CD4-positive, alpha-beta T cell (primary cell): ENCODE data around the gene TFE3. TPM values are rescaled to one million over a fixed set of nuclear protein-coding genes. Genes with fewer than 3 reads are reported as not detected.

Experiments
- ATAC-seq: fragments of 200-7000 bp; cut with Tn5 transposase; one replicate; pipeline ENCODE4 v1.10.0; 2022; ENCODE audit warnings: mild to moderate bottlenecking; ENCODE audit not compliant: poor library complexity
- CTCF ChIA-PET: fragments of 350-600 bp; sonication (Branson Sonifier 250); formaldehyde crosslinking; loops from one replicate; lab custom pipeline; 2021; ENCODE audit warnings: antibody characterized with exemption, inconsistent platforms; lab: Charles Lee
- POLR2A ChIA-PET: fragments of 350-600 bp; sonication (Branson Sonifier 250); formaldehyde crosslinking; loops from one replicate; lab custom pipeline; 2021; ENCODE audit warnings: antibody characterized with exemption, inconsistent platforms; lab: Charles Lee
- DNase-seq, 14 experiments: peaks; one replicate each; pipeline ENCODE4 v3.0.0-alpha.2; 2013 to 2020; ENCODE audit warnings: mixed read lengths in 2 of 14
- H3K27ac ChIP-seq, 2 donors: one replicate each; pipeline versions ENCODE4 v1.5.1 to v1.7.0; 2013; ENCODE audit warnings: low read length in 2 of 2, low read depth in 1 of 2, mild to moderate bottlenecking in 1 of 2
- H3K27me3 ChIP-seq, 2 experiments: 1 replicate in 1 of 2; 2 replicates in 1 of 2; pipeline versions ENCODE4 v1.6.1 to v1.7.0; 2013; ENCODE audit warnings: low read length in 2 of 2, control low read depth in 1 of 2, mild to moderate bottlenecking in 1 of 2, moderate library complexity in 1 of 2; ENCODE audit not compliant: insufficient read depth in 2 of 2, control insufficient read depth in 1 of 2
- H3K36me3 ChIP-seq: one replicate; pipeline ENCODE4 v1.6.1; 2013; ENCODE audit warnings: low read length, control low read depth; ENCODE audit not compliant: insufficient read depth
- H3K4me1 ChIP-seq: one replicate; pipeline ENCODE4 v1.6.1; 2013; ENCODE audit warnings: low read length, control low read depth; ENCODE audit not compliant: insufficient read depth
- H3K4me3 ChIP-seq: one replicate; pipeline ENCODE4 v1.5.1; 2013; ENCODE audit warnings: mild to moderate bottlenecking, low read length, moderate library complexity
- H3K9me3 ChIP-seq, 2 experiments: 1 replicate in 1 of 2; 2 replicates in 1 of 2; pipeline versions ENCODE4 v1.6.1 to v1.7.0; 2013; ENCODE audit warnings: low read length in 2 of 2, mild to moderate bottlenecking in 2 of 2, control low read depth in 1 of 2, moderate library complexity in 1 of 2; ENCODE audit not compliant: control insufficient read depth in 1 of 2, insufficient read depth in 1 of 2
- H3K27ac Mint-ChIP-seq: one replicate; pipeline ENCODE4 v1.8.0; 2020; ENCODE audit warnings: mixed read lengths
- H3K27me3 Mint-ChIP-seq: one replicate; pipeline ENCODE4 v1.8.0; 2021; ENCODE audit warnings: mixed read lengths
- H3K36me3 Mint-ChIP-seq: one replicate; pipeline ENCODE4 v1.8.0; 2021; ENCODE audit warnings: low read depth, mixed read lengths
- H3K4me1 Mint-ChIP-seq: one replicate; pipeline ENCODE4 v1.8.0; 2021; ENCODE audit warnings: low read depth, mixed read lengths
- H3K4me3 Mint-ChIP-seq: one replicate; pipeline ENCODE4 v1.8.0; 2020; ENCODE audit warnings: mild to moderate bottlenecking, mixed read lengths
- H3K9me3 Mint-ChIP-seq: one replicate; pipeline ENCODE4 v1.8.0; 2020; ENCODE audit warnings: mixed read lengths
- CTCF ChIP-seq: fragments of 200-600 bp; IDR thresholded peaks from one replicate; pipeline ENCODE4 v1.8.0; 2022; ENCODE audit warnings: antibody characterized with exemption, mild to moderate bottlenecking
- intact Hi-C, 2 experiments: fragments of 100-400 bp; cut with DNase I in 1 of 2; cut with micrococcal nuclease in 1 of 2; formaldehyde crosslinking; loops; one replicate each; pipeline versions ENCODE4 v1.15.1 to v1.9.0; 2023 to 2025; cut with DNase I, micrococcal nuclease
- total RNA-seq, 174 experiments: library from RNA in 2 of 174; stranded (reverse) in 2 of 174; gene quantifications; one replicate each; pipeline ENCODE4 v1.2.3 and lab custom pipeline; 2021 to 2026

The TFE3 gene
- total RNA-seq, 2 experiments from 2014 or later: 38.6 to 40.9 TPM

- peak; percentile 82 for ATAC-seq
These were observed 36.6 kb upstream of the TFE3 start, which contains the start of gene WDR45 for GRCh38 chrX:49079489-49080428. Gene WDR45, minus strand, starts transcription at chrX:49079887. Its CDS starts 1,792 bp downstream, at chrX:49078095.

GRCh38 chrX:49077941-49078340 is 34.8 kb upstream of the TFE3 start:
- TF ChIP-seq CTCF: no peak
- Mint-ChIP-seq H3K4me1 (peaks cover 25% of the 10 kb centered on the region), H3K4me3 (no peak overlapping the region), H3K9me3 (no peaks in the 10 kb centered on the region), H3K27ac (peak overlapping the region; percentile 100), H3K36me3 (peaks cover 35% of the 10 kb centered on the region), H3K27me3 (no peaks in the 10 kb centered on the region)
- DNase-seq (no peak), ATAC-seq (no peak)
- CTCF ChIA-PET: no interaction called here
- intact Hi-C loops: loop anchor here in 1 of 2 experiments (5.0 kb wide), 1 partner anchor 36 kb away; the partner anchor contains the start of gene TFE3
- Histone ChIP-seq H3K4me1 (peaks cover 28% of the 10 kb centered on the region), H3K27ac (no peak overlapping the region), H3K27me3 (no peaks in the 10 kb centered on the region), H3K9me3 (no peaks in the 10 kb centered on the region), H3K36me3 (peaks cover 15% of the 10 kb centered on the region), H3K4me3 (no peak overlapping the region)
- POLR2A ChIA-PET: no interaction called here

More at GRCh38 chrX:49079489-49080428, 36.6 kb upstream of the TFE3 start, which contains the start of gene WDR45:
- CTCF ChIA-PET: interaction anchor here (1.1 to 1.4 kb wide), 2 partner anchors 36 to 84 kb away, joined by 3 to 5 read pairs; no protein-coding TSS in a partner anchor
- peak within 1 kb of the TSS; percentile 82 for H3K4me3 ChIP-seq
- peaks cover 13% of the 10 kb centered on the region for H3K4me1 ChIP-seq
- Mint-ChIP-seq H3K4me3 (peak within 1 kb of the TSS; percentile 97), H3K9me3 (no peaks in the 10 kb centered on the region), H3K27ac (peak within 1 kb of the TSS; percentile 100), H3K4me1 (peaks cover 12% of the 10 kb centered on the region), H3K27me3 (no peaks in the 10 kb centered on the region), H3K36me3 (peaks cover 25% of the 10 kb centered on the region)
- POLR2A ChIA-PET: interaction anchor here (0.7 to 2.0 kb wide), 18 partner anchors 11 to 1935 kb away, joined by 3 to 14 read pairs (median 4); partner anchors contain the start of genes CCDC22, GRIPAP1, NDUFB11 and PLP2
- peak; percentile 38 to 87 (median 67) for DNase-seq
- no peaks in the 10 kb centered on the region for H3K27me3 ChIP-seq
- H3K36me3 ChIP-seq: peaks cover 14% of the 10 kb centered on the region
- TF ChIP-seq CTCF: no peak
- H3K9me3 ChIP-seq: no peaks in the 10 kb centered on the region
- intact Hi-C loops: loop anchor here in 1 of 2 experiments (5.0 kb wide), 1 partner anchor 37 kb away; the partner anchor contains the start of gene TFE3
- H3K27ac ChIP-seq: peak within 1 kb of the TSS; percentile 92 to 96

GRCh38 chrX:49075347-49075746 is 32.2 kb upstream of the TFE3 start:
- Histone ChIP-seq H3K27ac (no peak overlapping the region), H3K9me3 (no peaks in the 10 kb centered on the region), H3K27me3 (no peaks in the 10 kb centered on the region), H3K4me3 (no peak overlapping the region), H3K36me3 (peaks cover 15% of the 10 kb centered on the region), H3K4me1 (peaks cover 33% of the 10 kb centered on the region)
- Mint-ChIP-seq H3K27me3 (no peaks in the 10 kb centered on the region), H3K27ac (peak overlapping the region; percentile 27), H3K4me1 (peaks cover 27% of the 10 kb centered on the region), H3K9me3 (no peaks in the 10 kb centered on the region), H3K4me3 (no peak overlapping the region), H3K36me3 (peaks cover 38% of the 10 kb centered on the region)
- CTCF ChIA-PET: no interaction called here
- no peak for TF ChIP-seq CTCF
- DNase-seq: no peak
- intact Hi-C loops: loop anchor here (2.0 to 5.0 kb wide), 3 partner anchors 25 to 33 kb away; partner anchors contain the start of gene TFE3 (in 2 of the 2)
- ATAC-seq: no peak
- POLR2A ChIA-PET: no interaction called here
